Activated gamma-delta T cell treated with anti-CD3 and anti-CD28 coated beads, Interleukin-2, amount 50 U/mL, for 16 hours (primary cell): ENCODE results near the gene LRRC27.
"Not testable (repeated sequence)": the region's sequence is repeated elsewhere in the genome, so short reads cannot be mapped to it uniquely, and the experiment has no call there.

Source experiments
- DNase-seq: peaks from one replicate; pipeline ENCODE4 v3.0.0-alpha.2; 2020; ENCODE audit warnings: low read depth

The LRRC27 gene

DNA sequence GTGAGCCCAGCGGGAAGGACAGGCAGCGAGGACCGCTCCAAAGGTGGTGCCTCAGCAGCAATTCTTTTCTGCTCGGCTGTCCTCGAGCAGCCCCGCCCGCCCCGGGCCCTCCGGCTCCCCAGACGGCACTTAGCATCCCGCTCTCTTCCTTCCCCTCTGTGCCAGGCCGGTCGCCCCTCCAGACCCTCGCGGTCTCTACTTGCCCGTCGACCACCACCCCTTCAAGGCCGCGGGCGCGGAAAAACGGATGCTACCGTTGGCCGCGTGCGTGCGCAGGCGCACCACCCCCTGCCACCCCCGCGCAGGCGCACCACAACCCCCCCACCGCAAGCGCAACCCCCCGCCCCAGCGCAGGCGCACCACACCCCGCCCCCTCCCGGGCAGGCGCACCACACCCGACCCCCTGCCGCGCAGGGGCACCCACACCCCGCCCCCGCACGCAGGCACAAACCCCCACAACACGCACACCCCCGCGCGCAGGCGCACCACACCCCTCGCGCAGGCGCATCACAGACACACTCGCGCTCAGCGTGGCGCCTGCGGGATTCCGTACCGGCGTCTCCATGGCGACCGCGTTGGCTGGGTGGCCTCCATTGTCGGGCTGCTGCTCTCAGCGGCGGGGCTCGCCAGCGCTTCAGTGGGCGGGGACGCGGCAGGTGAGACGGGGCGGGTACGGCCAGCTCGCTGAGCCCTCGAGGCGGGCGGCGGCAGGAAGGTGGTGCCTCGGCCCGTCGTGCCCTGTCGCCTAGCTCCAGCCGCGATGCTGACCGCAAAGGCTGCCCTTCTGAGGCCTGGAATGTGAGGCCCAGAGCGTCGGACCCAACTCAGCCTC, at the start of gene LRRC27:
TSS of gene LRRC27 (plus strand) at position 593 of the 832 bp plus-strand sequence. CDS start 1,332 bp downstream, outside the sequence.
- DNase-seq, result peak; percentile 100

DNA sequence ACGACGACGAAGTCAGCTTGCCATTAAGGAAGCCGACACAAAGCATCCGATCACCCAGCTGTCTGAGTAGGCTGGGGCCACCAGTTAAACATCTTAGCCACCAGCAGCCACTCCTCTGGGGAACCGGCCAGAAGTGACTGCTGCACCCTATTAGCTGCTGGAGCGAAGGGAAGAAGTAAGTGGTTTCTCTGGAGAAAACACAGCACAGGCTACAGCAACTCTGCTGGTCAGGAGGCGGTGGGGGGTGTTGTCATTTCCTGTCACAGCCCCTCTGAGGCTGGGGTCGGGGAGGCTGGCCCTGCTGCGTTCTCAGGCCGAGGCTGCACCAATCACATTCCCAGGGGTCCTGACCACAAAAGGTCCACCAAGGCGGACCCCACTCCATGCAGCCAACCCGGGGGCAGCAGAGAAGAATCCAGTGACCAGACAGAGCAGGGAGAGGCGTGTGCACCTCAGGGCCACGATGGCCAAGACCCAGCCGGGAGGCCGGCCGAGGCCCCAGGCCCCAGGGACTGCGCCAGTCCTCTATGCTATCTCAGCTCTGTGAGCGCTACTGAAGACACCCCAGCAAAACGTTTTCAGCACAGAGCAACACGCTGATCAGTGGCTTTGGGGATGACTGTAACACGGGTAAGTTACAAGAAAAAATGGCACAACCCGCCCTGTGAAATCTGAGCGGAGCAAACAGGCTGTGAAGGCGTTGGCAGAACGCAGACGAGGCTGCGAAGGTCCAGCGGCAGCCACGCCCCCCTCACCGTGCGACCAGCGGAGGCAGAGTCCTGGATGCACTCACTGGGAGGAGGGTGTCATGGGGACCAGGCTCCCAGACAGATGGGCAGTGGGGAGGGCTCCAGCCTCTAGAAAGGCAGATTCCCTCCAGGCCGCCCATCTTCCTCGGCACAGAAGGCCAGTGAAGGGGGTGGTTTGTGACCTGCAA, 49.1 kb upstream of the LRRC27 start:
- DNase-seq, result no peak

DNA sequence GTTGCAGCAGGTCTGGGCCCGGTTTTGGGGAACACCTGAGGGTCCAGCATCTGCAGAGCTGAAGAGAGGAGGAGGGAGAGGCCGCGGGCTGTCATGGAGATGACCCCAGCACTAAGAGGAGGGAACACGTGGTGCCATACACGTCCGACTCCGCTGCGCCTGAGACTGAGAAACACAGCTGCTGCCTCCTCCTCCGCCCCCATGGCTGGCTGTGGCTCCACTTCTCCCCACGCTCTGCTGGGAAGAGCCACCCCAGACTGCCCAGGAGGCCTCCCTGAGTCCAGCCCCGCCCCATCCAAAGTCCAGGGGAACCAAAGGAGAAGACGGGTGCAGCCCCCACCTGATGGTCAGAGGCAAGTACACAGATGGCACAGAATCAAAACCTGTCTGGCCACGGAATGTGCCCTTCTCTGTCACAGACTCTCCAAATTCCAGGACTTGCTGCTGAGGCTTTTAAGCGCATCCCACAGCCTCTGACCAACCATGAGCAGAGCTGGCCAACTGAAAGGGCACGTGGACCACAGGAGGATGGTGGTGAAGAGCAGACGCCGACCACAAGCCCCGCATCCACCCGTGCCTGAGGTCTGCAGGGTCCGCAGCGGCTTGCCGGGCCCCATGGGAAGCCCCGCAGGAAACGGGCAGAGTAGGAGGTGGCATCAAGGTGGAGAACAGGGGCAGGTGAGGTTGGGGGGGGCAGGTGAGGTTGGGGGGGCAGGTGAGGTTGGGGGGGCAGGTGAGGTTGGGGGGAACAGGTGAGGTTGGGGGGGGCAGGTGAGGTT, 48.2 kb upstream of the LRRC27 start:
- no peak for DNase-seq

DNA sequence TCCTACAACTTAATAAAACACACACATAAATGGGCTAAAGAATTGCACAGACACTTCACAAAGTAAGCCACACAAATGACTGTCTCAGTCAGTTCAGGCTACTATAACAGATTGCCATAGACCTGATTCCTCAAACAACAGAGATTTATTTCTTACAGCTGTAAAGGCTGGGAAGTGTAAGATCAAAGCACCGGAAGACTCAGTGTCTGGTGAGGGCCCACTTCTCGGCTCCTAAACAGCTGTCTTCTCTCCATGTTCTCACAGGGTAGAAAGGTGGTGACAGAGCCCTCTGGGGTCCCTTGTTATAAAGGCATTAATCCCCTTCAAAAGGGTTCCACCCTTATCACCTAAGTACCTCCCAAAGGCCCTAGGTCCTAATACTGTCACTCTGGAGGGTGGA, 42.6 kb upstream of the LRRC27 start:
- DNase-seq, result no peak

DNA sequence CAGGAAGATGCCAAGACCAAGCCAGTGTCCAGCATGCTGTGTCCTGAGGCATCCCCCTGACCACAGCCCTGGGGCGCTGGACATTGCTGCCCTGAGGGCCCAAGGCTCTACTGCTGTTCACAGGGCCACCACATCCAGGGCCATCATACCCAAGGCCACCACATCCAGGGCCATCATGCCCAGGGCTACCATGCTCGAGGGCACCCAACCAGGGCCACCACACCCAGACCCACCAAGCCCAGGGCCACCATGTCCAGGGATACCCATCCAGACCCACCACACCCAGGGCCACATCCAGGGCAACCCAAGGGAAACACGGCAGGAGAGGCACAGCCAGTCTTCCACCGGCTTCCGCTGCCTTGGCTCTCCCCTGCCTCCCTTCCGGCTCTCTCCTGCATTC, 41.4 kb upstream of the LRRC27 start:
- DNase-seq, result no peak

DNA sequence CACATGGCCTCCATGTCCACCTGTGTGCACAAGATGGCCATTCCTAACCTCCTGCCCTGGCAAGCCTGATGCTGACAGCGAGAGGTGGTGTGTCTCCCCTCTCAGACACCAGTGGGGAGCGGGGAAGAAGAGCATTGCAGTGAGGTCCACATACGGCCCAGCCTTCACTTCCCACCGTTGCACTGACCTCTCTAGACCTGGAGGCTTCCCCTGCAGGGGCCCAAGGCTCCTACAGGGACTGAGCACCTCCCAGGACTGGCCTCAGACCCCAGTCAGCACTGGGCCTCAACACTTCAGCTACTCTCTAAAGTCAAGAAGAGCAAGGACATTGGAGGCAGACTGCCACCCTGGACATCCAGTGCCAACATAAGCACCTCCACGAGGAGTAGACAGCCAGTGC, 40.2 kb upstream of the LRRC27 start:
- no peak for DNase-seq

DNA sequence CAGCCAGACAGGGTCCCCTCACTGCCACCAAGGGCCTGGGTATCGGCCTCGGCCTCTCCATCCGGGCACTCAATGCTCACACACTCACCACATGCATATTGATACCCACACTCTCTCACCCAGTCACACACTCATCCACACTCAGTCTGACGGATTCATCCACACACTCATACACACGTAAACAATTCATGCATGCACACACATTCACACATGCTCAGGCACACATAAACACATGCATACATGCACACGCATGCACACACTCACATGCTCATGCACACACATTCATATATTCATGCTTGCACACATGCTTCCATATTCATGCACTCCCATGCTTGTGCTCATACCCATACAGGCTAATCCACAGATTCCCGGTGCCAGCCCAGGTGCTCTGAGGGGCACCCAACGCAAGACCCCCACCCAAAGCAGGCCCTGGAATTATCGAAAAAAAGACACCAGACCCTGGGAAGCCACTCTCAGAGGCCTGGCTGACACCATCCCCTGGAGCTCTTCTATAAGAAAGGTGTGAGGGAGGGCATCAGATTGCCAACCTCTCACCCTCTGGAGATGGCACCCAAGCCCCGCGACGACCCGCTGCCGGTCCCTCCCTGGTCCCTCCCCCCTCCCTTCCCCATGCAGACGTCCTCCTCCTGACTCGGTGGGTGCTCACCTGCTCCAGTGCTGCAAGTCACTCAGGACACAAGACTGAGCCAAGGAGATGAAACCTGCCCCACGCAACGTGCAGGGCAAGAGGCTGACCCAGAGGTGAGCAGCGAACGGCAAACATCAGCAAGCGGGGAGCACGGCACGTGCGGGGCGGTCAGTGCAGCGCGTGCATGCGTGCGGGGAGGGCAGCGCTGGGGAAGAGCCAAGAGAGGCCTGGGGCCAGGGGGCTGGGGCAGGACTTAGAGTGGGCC, 39.4 kb upstream of the LRRC27 start:
- DNase-seq, result no peak

DNA sequence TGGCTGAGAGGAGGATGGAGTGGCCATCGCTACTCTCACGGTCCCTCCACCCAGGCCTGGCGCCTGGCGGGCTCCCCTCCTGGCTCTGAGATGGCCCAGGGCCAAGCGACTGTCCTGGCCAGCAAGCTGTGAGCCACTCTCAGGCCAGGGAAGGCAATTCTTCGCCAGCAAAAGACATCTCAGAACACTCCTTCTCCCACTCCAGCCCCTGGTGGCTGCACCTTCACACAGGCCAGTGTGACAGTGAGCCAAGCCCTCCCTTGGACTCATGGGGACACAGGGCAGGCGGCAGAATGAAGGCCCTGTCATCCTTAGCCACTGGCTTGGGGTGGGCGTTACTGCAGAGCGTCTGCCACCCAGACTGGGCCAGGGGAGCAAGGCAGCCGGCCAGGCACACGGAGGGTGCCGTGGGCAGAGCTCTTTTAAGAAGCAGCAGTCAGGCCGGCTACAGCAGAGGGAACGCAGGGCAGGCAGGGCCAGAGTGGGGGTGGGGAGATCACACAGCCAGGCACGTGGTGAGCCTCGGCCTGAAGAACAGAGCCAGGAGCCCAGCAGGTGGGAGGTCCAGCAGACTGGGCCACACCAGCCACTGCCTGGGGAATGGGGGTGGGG, 38.7 kb upstream of the LRRC27 start:
- no peak for DNase-seq

DNA sequence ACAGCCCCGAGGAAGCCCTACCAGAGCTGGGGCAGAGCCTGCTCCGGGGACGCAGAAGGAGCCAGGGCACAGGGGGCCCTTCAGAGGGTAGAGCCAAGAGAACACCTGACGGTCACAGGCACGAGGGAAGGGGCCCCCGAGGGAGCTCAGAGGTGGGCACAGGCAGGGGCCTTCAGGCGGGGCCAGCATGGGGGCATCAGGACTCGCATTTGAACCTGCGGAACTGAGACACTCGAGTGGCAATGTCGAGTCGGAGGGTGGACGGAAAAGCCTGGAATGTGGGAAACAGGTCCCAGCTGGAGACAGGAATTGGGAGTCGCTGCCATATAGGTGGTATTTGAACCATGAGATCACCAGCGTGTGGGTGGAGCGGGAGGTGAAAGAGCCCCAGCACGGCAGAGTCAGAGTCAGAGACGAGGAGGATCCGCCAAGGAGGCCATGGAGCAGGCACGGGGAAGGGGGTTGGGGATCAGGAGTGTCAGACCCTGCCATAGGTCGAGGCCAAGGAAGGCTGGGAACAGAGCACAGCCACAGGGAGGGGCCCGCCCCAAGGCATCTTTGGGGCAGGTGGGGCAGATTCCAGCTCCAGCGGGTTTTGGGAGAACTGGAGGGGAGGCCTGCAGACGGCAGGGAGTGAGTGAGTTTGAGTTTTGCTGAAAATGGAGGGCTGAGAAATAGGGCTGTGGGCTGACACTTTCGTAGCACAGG, 38.0 kb upstream of the LRRC27 start:
- no peak for DNase-seq

DNA sequence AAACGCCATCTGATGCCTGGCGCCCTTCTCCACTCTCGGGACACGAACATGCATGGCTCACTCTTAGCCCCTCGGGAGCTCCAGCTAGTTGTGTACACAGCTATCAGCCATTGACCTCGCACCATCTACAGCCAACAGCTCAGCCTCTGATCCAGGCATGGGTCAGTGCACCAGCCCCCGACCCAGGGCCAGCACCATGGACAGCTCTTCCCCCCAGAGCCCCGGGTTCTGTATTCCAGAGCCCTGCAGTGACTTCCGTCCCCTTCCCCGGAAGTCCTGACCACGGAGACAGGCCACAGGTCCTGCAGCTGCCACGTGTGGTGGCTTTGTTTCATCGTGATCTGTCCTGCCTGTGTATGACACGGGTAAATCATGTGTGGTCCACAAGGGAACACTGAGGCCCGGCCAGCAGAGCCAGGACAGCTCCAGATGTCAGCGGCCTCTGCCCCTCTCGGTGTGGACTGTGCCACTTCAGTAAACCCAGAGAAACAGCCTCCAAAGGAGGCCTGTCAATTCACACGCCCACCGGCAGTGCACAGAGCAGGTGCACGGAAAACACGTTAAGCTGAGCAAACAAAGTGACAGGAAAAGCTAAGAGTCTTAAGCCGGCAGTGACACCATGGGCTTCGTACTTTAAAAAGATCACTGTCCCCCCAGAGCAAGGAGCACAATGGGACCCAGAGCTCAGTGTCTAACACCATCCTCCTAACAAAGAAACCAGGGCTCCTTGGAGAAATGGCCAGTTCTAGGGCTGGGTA, 37.3 kb upstream of the LRRC27 start:
- DNase-seq, result no peak

DNA sequence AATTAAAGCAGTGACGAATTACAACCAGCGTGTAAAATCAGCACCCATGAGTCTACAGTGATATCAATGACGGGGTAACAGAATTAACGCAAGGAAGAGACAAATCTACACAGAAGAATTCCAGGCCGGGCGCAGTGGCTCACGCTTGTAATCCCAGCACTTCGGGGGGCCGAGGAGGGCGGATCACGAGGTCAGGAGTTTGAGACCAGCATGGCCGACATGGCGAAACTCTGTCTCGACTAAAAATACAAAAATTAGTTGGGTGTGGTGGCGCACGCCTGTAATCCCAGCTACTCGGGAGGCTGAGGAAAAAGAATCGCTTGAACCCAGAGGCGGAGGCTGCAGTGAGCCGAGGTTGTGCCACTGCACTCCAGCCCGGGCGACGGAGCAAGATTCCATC, 36.5 kb upstream of the LRRC27 start:
- not testable (repeated sequence) for DNase-seq

DNA sequence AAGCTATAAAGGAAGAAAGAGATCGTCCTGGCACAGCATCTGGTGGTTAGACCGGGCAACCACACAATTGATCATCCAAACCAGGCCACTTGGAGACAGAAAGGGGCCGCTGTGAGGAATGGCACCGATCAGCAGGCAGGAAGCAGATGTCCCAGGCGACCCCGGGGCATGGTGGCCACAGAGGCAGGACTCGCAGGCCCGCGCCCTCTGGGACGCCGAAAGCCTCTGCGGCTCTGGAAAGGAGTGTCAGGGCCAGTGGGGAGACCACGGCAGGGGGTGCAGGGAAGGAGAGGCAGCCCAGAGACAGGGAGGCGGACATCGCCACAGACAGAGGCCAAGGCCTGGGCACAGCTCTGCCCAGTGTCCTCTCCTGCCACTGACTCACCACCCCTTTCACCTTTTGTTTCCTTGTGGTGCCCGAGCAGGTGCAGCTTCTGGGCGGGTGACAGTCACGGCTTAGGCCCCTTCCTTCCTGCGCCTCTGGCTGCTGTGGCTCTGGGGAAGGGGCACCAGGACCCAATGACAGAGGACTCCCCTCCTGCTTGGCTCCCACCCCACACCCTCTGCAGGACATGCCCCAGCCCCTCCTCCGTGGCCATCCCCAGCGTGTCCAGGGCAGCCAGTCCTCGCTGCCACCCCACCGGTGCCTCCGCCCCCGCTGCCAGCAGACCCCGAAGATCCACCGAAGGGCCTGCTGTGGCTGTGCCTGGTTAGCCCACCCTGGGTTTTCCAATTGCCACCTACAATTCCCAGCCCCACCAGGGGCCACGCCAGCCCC, 35.1 kb upstream of the LRRC27 start:
- no peak for DNase-seq

DNA sequence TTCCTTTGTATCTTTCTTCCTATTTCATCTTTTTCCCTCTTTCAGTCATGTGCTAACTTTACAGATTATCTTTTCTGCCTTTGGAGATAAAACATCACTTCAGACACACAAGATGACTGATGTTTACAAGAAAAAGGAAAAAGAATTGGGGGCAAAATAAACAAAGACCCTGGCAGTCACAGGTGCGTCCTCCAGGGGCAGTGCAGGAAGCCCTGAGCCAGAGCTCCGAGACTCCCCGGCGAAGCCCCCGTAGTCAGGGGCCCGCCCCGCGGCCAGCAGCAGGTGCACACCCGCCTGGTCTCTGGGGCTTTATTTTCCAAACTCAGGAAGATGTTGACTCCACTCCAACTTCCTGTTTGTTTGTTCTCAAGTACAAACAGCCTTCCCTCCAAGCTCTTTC, 34.5 kb upstream of the LRRC27 start:
- no peak for DNase-seq

DNA sequence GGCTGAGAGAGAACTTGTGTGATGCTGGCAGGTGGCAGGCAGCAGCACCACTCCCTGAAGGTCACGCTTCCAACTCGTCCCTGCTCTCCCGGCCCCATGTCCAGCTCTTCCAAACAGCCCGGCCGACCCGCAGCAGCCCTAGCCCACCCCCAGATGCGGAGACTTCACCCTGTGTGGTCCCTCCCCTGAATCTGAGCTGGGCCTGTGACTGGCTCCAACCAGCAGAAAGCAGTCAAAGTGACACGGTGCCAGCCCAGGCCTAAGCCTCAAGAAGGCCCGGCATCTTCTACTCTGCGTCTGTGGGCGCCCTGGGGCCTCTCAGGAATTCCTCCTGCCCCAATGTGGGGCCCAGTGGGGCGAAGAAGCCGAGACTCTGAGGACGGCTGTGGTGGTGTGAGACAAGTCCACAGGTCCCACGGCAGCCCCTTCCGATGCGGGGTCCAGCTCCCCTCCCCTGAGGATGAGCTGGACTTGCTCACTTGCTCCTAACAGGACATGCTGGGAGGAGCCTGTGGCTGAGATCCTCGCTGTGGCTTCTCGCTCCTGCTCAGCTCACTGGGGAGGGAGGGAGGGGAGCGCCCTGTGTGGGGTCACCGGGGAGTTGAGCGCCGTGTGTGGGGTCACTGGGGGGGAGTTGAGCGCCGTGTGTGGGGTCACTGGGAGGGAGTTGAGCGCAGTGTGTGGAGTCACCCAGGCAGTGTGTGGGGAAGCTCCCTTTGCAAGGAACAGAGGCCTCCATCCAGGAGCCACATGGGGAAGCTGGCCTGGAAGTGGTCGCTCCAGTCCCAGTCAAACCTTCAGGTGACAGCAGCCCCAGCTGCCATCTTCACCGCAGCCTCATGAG, 33.7 kb upstream of the LRRC27 start:
- DNase-seq, result no peak

DNA sequence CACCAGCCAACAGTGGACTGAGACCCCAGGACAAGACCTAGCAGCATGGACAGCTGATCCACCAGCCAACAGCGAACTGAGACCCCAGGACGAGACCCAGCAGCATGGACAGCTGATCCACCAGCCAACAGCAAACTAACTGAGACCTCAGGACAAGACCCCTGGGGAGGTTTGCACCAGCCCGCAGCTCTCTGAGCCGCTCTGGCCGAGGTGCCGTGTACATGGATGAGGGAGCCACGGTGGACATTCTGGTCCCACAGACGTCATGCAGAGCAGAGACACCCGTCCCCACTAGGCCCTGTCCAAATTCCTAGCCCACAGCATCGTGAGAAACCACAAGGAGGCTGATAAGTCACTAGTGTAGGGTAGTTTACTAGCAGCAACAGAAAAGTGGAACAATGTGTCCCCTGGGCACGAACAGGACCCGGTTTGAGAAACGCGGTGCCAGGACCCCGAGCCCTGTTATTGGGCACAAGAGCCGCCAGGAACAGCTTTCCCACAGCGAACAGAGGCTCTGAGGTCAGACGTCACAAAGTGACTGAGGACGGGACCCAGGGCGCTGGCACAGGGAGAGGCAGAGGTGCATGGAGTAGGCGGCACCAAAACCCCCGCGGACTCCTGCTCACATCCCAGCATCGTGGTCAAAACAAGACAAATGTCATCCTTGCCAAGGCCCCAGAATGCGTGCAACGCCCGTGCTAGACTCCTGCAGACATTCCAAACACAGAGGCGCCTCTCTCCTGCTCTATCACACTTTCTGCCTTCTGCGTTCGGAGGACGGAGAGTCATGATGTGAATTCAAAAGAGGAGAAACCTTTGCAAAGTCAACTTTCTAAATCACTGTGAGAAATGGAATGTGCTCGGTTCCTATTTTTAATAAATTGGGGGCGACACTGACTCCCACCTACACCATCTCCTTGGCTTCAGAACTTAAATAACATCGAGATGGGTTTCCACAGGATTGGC, 32.3 kb upstream of the LRRC27 start:
- no peak for DNase-seq

DNA sequence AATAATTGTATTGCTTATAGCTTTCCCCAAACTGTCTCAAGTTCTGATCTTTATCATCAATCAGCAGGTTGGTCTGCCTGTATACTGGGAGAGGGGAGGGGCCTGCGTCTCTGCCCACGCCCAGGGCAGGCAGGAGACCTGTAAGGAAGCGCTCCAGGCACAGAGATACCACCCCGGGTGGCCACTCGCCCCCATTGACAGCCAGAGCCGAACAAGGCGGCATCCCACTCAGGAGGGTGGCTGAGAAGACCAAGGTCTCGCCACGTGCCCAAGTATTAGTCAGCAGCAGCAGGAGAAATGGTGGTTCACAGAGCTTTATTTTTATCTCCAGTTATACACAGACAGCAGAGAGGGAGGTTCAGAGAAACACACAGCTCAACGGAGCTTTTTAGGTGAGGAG, 31.4 kb upstream of the LRRC27 start:
- DNase-seq, result no peak
